Mesenchymal stem cell (in vitro differentiated cells and primary cell): ENCODE data around the gene RNF182.
A peak's percentile ranks its signal among the peaks of the same experiment; 100 is the strongest.

Experiments
- DNase-seq: peaks from one replicate; pipeline ENCODE4 v3.0.0-alpha.2; 2013
- H2AFZ ChIP-seq: one replicate; pipeline ENCODE4 v1.6.1; 2013; ENCODE audit warnings: low read depth, mild to moderate bottlenecking, control low read depth, inconsistent platforms, low read length, moderate library complexity
- H2AK5ac ChIP-seq: 2 replicates; pipeline ENCODE4 v1.6.1; 2013; ENCODE audit warnings: low read length, moderate library complexity, mild to moderate bottlenecking, inconsistent platforms; ENCODE audit not compliant: severe bottlenecking
- H2BK120ac ChIP-seq: one replicate; pipeline ENCODE4 v1.6.1; 2013; ENCODE audit warnings: low read depth, mild to moderate bottlenecking, inconsistent platforms, low read length, moderate library complexity
- H2BK12ac ChIP-seq, 2 experiments: one replicate each; pipeline ENCODE4 v1.6.1; 2013; ENCODE audit warnings: inconsistent platforms in 2 of 2, low read length in 2 of 2, mild to moderate bottlenecking in 2 of 2, moderate library complexity in 2 of 2, control low read depth in 1 of 2
- H2BK15ac ChIP-seq: one replicate; pipeline ENCODE4 v1.6.1; 2013; ENCODE audit warnings: mild to moderate bottlenecking, low read depth, inconsistent platforms; ENCODE audit not compliant: poor library complexity, severe bottlenecking
- H2BK5ac ChIP-seq: 2 replicates; pipeline ENCODE4 v1.6.1; 2013; ENCODE audit warnings: low read depth, mild to moderate bottlenecking, low read length, control low read depth, inconsistent platforms; ENCODE audit not compliant: poor library complexity, severe bottlenecking
- H3K14ac ChIP-seq, 2 experiments: one replicate each; pipeline ENCODE4 v1.6.1; 2013; ENCODE audit warnings: inconsistent platforms in 2 of 2, low read length in 2 of 2, control low read depth in 1 of 2, mild to moderate bottlenecking in 1 of 2, moderate library complexity in 1 of 2
- H3K18ac ChIP-seq, 2 experiments: one replicate each; pipeline ENCODE4 v1.6.1; 2013; ENCODE audit warnings: inconsistent platforms in 2 of 2, low read length in 2 of 2, control low read depth in 1 of 2, low read depth in 1 of 2, mild to moderate bottlenecking in 1 of 2
- H3K23ac ChIP-seq, 2 experiments: one replicate each; pipeline ENCODE4 v1.6.1; 2013; ENCODE audit warnings: inconsistent platforms in 2 of 2, low read length in 2 of 2, mild to moderate bottlenecking in 2 of 2, moderate library complexity in 2 of 2, control low read depth in 1 of 2
- H3K27ac ChIP-seq: 2 replicates; pipeline ENCODE4 v1.5.1; 2013; ENCODE audit warnings: mild to moderate bottlenecking, moderate library complexity, low read length, control low read depth, inconsistent platforms; ENCODE audit not compliant: poor library complexity, severe bottlenecking
- H3K27me3 ChIP-seq, 2 experiments: 2 replicates each; pipeline versions ENCODE4 v1.6.1 to v1.7.0; 2013; ENCODE audit warnings: low read length in 2 of 2, mild to moderate bottlenecking in 2 of 2, moderate library complexity in 2 of 2, control low read depth in 1 of 2, inconsistent platforms in 1 of 2; ENCODE audit not compliant: control insufficient read depth in 1 of 2, insufficient read depth in 1 of 2
- H3K36me3 ChIP-seq, 2 experiments: 2 replicates each; pipeline versions ENCODE4 v1.6.1 to v1.7.0; 2013; ENCODE audit warnings: low read length in 2 of 2, control low read depth in 1 of 2, inconsistent platforms in 1 of 2, low read depth in 1 of 2, mild to moderate bottlenecking in 1 of 2; ENCODE audit not compliant: insufficient read depth in 2 of 2, control insufficient read depth in 1 of 2
- H3K4ac ChIP-seq, 2 experiments: one replicate each; pipeline ENCODE4 v1.6.1; 2013; ENCODE audit warnings: inconsistent platforms in 2 of 2, low read length in 2 of 2, mild to moderate bottlenecking in 2 of 2, moderate library complexity in 2 of 2, control low read depth in 1 of 2, low read depth in 1 of 2
- H3K4me1 ChIP-seq: 2 replicates; pipeline ENCODE4 v1.6.1; 2013; ENCODE audit warnings: low read depth, low read length, control low read depth; ENCODE audit not compliant: control insufficient read depth, insufficient read depth
- H3K4me2 ChIP-seq: 2 replicates; pipeline ENCODE4 v1.6.1; 2013; ENCODE audit warnings: low read length, mild to moderate bottlenecking, inconsistent platforms; ENCODE audit not compliant: poor library complexity, severe bottlenecking
- H3K4me3 ChIP-seq, 2 experiments: 2 replicates each; pipeline versions ENCODE4 v1.5.1 to v1.7.0; 2013; ENCODE audit warnings: low read length in 2 of 2, mild to moderate bottlenecking in 2 of 2, control low read depth in 1 of 2, low read depth in 1 of 2; ENCODE audit not compliant: insufficient read depth in 1 of 2
- H3K79me1 ChIP-seq: replicated peaks from 2 replicates; pipeline ENCODE4 v1.6.1; 2013; ENCODE audit warnings: mild to moderate bottlenecking, control low read depth, low read length, inconsistent platforms; ENCODE audit not compliant: poor library complexity, severe bottlenecking
- H3K9ac ChIP-seq: 2 replicates; pipeline ENCODE4 v1.7.0; 2013; ENCODE audit warnings: mild to moderate bottlenecking, low read length, moderate library complexity
- H3K9me3 ChIP-seq: 2 replicates; pipeline ENCODE4 v1.7.0; 2013; ENCODE audit warnings: mild to moderate bottlenecking, low read length; ENCODE audit not compliant: control insufficient read depth
- H4K8ac ChIP-seq: one replicate; pipeline ENCODE4 v1.6.1; 2013; ENCODE audit warnings: inconsistent platforms, mild to moderate bottlenecking, low read length, moderate library complexity
- H4K91ac ChIP-seq: one replicate; pipeline ENCODE4 v1.6.1; 2013; ENCODE audit warnings: mild to moderate bottlenecking, low read length, inconsistent platforms
- WGBS: methylation state at CpG from one replicate; pipeline ENCODE4 v1.1.7; 2013; ENCODE audit warnings: mixed read lengths; 5-methylcytosine and 5-hydroxymethylcytosine counted together

Gene RNF182

GRCh38 chr6:14023855-14024254 is 99.1 kb downstream of the RNF182 start:
- Histone ChIP-seq H4K8ac (no peak overlapping the region), H3K9ac (no peak overlapping the region), H3K36me3 (no peaks in the 10 kb centered on the region), H2AFZ (no peak overlapping the region), H3K4me3 (no peak overlapping the region), H3K4me1 (peaks cover 14% of the 10 kb centered on the region), H2BK15ac (no peak overlapping the region), H3K27ac (no peak overlapping the region), H3K79me1 (no peaks in the 10 kb centered on the region), H3K14ac (no peak overlapping the region), H3K23ac (no peak overlapping the region), H2BK5ac (no peak overlapping the region), H3K27me3 (no peaks in the 10 kb centered on the region), H2BK12ac (no peak overlapping the region), H3K9me3 (no peaks in the 10 kb centered on the region), H2AK5ac (no peak overlapping the region), H4K91ac (no peak overlapping the region), H3K18ac (no peak overlapping the region), H2BK120ac (no peak overlapping the region), H3K4me2 (no peak overlapping the region), H3K4ac (no peak overlapping the region)
- no peak for DNase-seq
- 100% methylated on average over 1 of the region's 3 CpGs for WGBS

- 97% methylated on average over 8 of the region's 8 CpGs for WGBS
- no peak overlapping the region for H2BK12ac ChIP-seq
- no peak overlapping the region for H3K4me2 ChIP-seq
- no peaks in the 10 kb centered on the region for H3K9me3 ChIP-seq
- H3K23ac ChIP-seq, result peak overlapping the region in 1 of 2 experiments; percentile 19
- H3K27me3 ChIP-seq, result no peaks in the 10 kb centered on the region
- no peak overlapping the region for H3K4me3 ChIP-seq
- no peak overlapping the region for H3K27ac ChIP-seq
- H4K8ac ChIP-seq, result no peak overlapping the region
- no peak overlapping the region for H2AFZ ChIP-seq
- no peak overlapping the region for H2AK5ac ChIP-seq
- no peak overlapping the region for H2BK120ac ChIP-seq
- H4K91ac ChIP-seq, result no peak overlapping the region
- no peak overlapping the region for H3K4ac ChIP-seq
- no peak overlapping the region for H2BK5ac ChIP-seq
- H3K9ac ChIP-seq, result no peak overlapping the region
- no peaks in the 10 kb centered on the region for H3K79me1 ChIP-seq
- H2BK15ac ChIP-seq, result no peak overlapping the region
- peaks cover 14% of the 10 kb centered on the region for H3K4me1 ChIP-seq
- H3K14ac ChIP-seq, result no peak overlapping the region
- no peak overlapping the region for H3K18ac ChIP-seq
- H3K36me3 ChIP-seq, result no peaks in the 10 kb centered on the region
- no peak for DNase-seq
These were observed 100.4 kb downstream of the RNF182 start for GRCh38 chr6:14025160-14025559.

GRCh38 chr6:14026831-14027539 is 102.2 kb downstream of the RNF182 start:
- Histone ChIP-seq H2AK5ac (no peak overlapping the region), H3K36me3 (no peaks in the 10 kb centered on the region), H3K27me3 (no peaks in the 10 kb centered on the region), H3K4me3 (no peak overlapping the region), H2BK120ac (no peak overlapping the region), H3K9me3 (no peaks in the 10 kb centered on the region), H3K14ac (no peak overlapping the region), H3K79me1 (no peaks in the 10 kb centered on the region), H3K23ac (no peak overlapping the region), H3K4me1 (peaks cover 17% of the 10 kb centered on the region), H3K9ac (no peak overlapping the region), H3K4ac (no peak overlapping the region), H3K4me2 (no peak overlapping the region), H2BK5ac (no peak overlapping the region), H3K27ac (no peak overlapping the region), H4K91ac (no peak overlapping the region), H2BK12ac (no peak overlapping the region), H2AFZ (no peak overlapping the region), H3K18ac (no peak overlapping the region), H2BK15ac (no peak overlapping the region), H4K8ac (no peak overlapping the region)
- DNase-seq, result no peak
- 92% methylated on average over 7 of the region's 9 CpGs for WGBS

GRCh38 chr6:14028631-14029030 is 103.9 kb downstream of the RNF182 start:
- Histone ChIP-seq H4K8ac (no peak overlapping the region), H3K79me1 (no peaks in the 10 kb centered on the region), H2AFZ (no peak overlapping the region), H3K18ac (no peak overlapping the region), H3K27ac (no peak overlapping the region), H3K36me3 (no peaks in the 10 kb centered on the region), H2BK12ac (no peak overlapping the region), H2BK5ac (no peak overlapping the region), H2AK5ac (peak overlapping the region; percentile 34), H2BK15ac (no peak overlapping the region), H3K4ac (no peak overlapping the region), H4K91ac (no peak overlapping the region), H3K23ac (no peak overlapping the region), H3K4me1 (peaks cover 15% of the 10 kb centered on the region), H3K9ac (no peak overlapping the region), H3K9me3 (no peaks in the 10 kb centered on the region), H3K14ac (no peak overlapping the region), H3K4me3 (no peak overlapping the region), H3K27me3 (no peaks in the 10 kb centered on the region), H2BK120ac (no peak overlapping the region), H3K4me2 (no peak overlapping the region)
- WGBS, result 93% methylated on average over 8 of the region's 8 CpGs
- DNase-seq, result no peak
